K562 (cell line): ENCODE results near the gene TFF3.

Source experiments
- CAMTA2 ChIP-seq: fragments of 250-450 bp; sonication (Bioruptor Pico); conservative IDR thresholded peaks from 2 replicates; pipeline ENCODE4 v1.5.1; 2022
- CREB1 ChIP-seq, 2 experiments: sonication (generic) in 1 of 2; formaldehyde crosslinking in 1 of 2; IDR thresholded peaks; 2 replicates each; pipeline versions ENCODE4 v1.6.1 to v1.8.0; 2012 to 2022; ENCODE audit warnings: inconsistent platforms in 1 of 2, mild to moderate bottlenecking in 1 of 2, missing genetic modification reagents in 1 of 2, moderate library complexity in 1 of 2
- CTCF ChIP-seq, 3 experiments: IDR thresholded peaks in 2 of 3; conservative IDR thresholded peaks in 1 of 3; 2 replicates each; pipeline ENCODE4 v1.5.1; 2011 to 2012; ENCODE audit warnings: low read length in 3 of 3, mild to moderate bottlenecking in 3 of 3, control low read depth in 2 of 3, improper control_type of control experiment in 1 of 3, inconsistent platforms in 1 of 3, low read depth in 1 of 3, mixed read lengths in 1 of 3, moderate library complexity in 1 of 3; ENCODE audit not compliant: insufficient read depth in 2 of 3
- GABPB1 ChIP-seq: sonication (generic); formaldehyde crosslinking; IDR thresholded peaks from 2 replicates; pipeline ENCODE4 v1.8.0; 2022; ENCODE audit warnings: mild to moderate bottlenecking, missing genetic modification reagents
- IRF2 ChIP-seq: sonication (generic); formaldehyde crosslinking; IDR thresholded peaks from 2 replicates; pipeline ENCODE4 v1.8.1; 2022; ENCODE audit warnings: mild to moderate bottlenecking, missing genetic modification reagents
- KAT8 ChIP-seq: fragments of 450-650 bp; IDR thresholded peaks from 2 replicates; pipeline ENCODE4 v1.6.1; 2016; ENCODE audit warnings: low read depth, mild to moderate bottlenecking
- MXI1 ChIP-seq: IDR thresholded peaks from 2 replicates; pipeline ENCODE4 v1.6.1; 2011; ENCODE audit warnings: low read depth, mild to moderate bottlenecking, improper control_type of control experiment, low read length
- NR2C2 ChIP-seq, 2 experiments: fragments of 200-800 bp in 1 of 2; sonication (Bioruptor generic) in 1 of 2; sonication (generic) in 1 of 2; formaldehyde crosslinking in 1 of 2; IDR thresholded peaks; 2 replicates each; pipeline versions ENCODE4 v1.6.1 to v1.8.0; 2016 to 2022; ENCODE audit warnings: mild to moderate bottlenecking in 1 of 2, missing compliant biosample characterization in 1 of 2, missing genetic modification characterization in 1 of 2, missing genetic modification reagents in 1 of 2
- TEAD1 ChIP-seq, 2 experiments: fragments of 450-650 bp in 1 of 2; sonication (generic) in 1 of 2; formaldehyde crosslinking; IDR thresholded peaks; 2 replicates each; pipeline versions ENCODE4 v1.4.0 to v1.8.0; 2020 to 2022; ENCODE audit warnings: mild to moderate bottlenecking in 2 of 2, missing genetic modification reagents in 1 of 2
- TEAD2 ChIP-seq: fragments of 450-650 bp; IDR thresholded peaks from 2 replicates; pipeline ENCODE4 v1.6.1; 2016; ENCODE audit warnings: missing genetic modification characterization, control low read depth, missing compliant biosample characterization
- ZNF217 ChIP-seq: sonication (generic); formaldehyde crosslinking; IDR thresholded peaks from 2 replicates; pipeline ENCODE4 v1.8.0; 2022; ENCODE audit warnings: mild to moderate bottlenecking, missing genetic modification reagents
- ZNF239 ChIP-seq: fragments of 250-450 bp; sonication (Bioruptor Pico); IDR thresholded peaks from 2 replicates; pipeline ENCODE4 v1.4.0; 2020; ENCODE audit warnings: mild to moderate bottlenecking
- ZNF76 ChIP-seq: fragments of 250-450 bp; sonication (Bioruptor Pico); IDR thresholded peaks from 2 replicates; pipeline ENCODE4 v1.4.0; 2020; ENCODE audit warnings: mild to moderate bottlenecking, moderate library complexity, borderline replicate concordance
- TF ChIP-seq, protein P1 (sequence below), 2 experiments: fragments of 450-650 bp in 1 of 2; sonication (generic) in 1 of 2; formaldehyde crosslinking in 1 of 2; IDR thresholded peaks in 1 of 2; conservative IDR thresholded peaks in 1 of 2; 2 replicates each; pipeline versions ENCODE4 v1.6.1 to v1.8.1; 2016 to 2023; ENCODE audit warnings: mild to moderate bottlenecking in 2 of 2, moderate library complexity in 2 of 2, inconsistent platforms in 1 of 2, missing genetic modification reagents in 1 of 2

GRCh38 chr21:42340187-42341050, 25.2 kb upstream of the TFF3 start:
- TF ChIP-seq TEAD1 (CRISPR knock-in tag; IDR thresholded peaks at IDR 0.05) (no peak), KAT8 (no peak), MXI1 (no peak), CAMTA2 (CRISPR knock-in tag) (no peak), TEAD2 (tag) (no peak), ZNF217 (CRISPR knock-in tag) (no peak), IRF2 (CRISPR knock-in tag) (no peak), GABPB1 (no peak), CTCF (IDR thresholded peaks at IDR 0.05 in 2 of 3, conservative IDR thresholded peaks at IDR 0.05 in 1 of 3; ENCODE audit: insufficient read depth in 2 of 3, low read depth in 1 of 3, low read length in 3 of 3) (no peak), ZNF76 (no peak), NR2C2 (CRISPR knock-in tag; IDR thresholded peaks at IDR 0.05) (no peak), NR2C2 (tag; IDR thresholded peaks at IDR 0.05) (no peak), ZNF239 (no peak), CREB1 (IDR thresholded peaks at IDR 0.05) (no peak), CREB1 (CRISPR knock-in tag; IDR thresholded peaks at IDR 0.05) (no peak)
- TF ChIP-seq, protein P1, sequence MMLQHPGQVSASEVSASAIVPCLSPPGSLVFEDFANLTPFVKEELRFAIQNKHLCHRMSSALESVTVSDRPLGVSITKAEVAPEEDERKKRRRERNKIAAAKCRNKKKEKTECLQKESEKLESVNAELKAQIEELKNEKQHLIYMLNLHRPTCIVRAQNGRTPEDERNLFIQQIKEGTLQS (IDR thresholded peaks at IDR 0.05), result no peak
- TF ChIP-seq, protein P1 (CRISPR knock-in tag; conservative IDR thresholded peaks at IDR 0.05), result no peak
